Skeletal muscle cell (primary cell): Measurements from ENCODE around the gene NR1H3.
"Not testable (repeated sequence)": the region's sequence is repeated elsewhere in the genome, so short reads cannot be mapped to it uniquely, and the experiment has no call there.

Source experiments
- DNase-seq: peaks from one replicate; pipeline ENCODE4 v3.0.0-alpha.2; 2010; ENCODE audit warnings: low read depth
- H3K4me3 ChIP-seq: 2 replicates; pipeline ENCODE4 v1.5.1; 2011; ENCODE audit warnings: low read depth, mild to moderate bottlenecking, control low read depth, low read length, moderate library complexity

NR1H3 gene

GRCh38 chr11:47289856-47290255, 32.1 kb downstream of the NR1H3 start:
- DNase-seq = no peak
- H3K4me3 ChIP-seq = no peak overlapping the region

GRCh38 chr11:47295385-47295784, 37.6 kb downstream of the NR1H3 start:
- no peak overlapping the region for H3K4me3 ChIP-seq
- DNase-seq = no peak

GRCh38 chr11:47296045-47296444, 38.2 kb downstream of the NR1H3 start:
- DNase-seq = no peak
- H3K4me3 ChIP-seq = no peak overlapping the region

GRCh38 chr11:47299078-47299477, 41.3 kb downstream of the NR1H3 start:
- no peak for DNase-seq
- H3K4me3 ChIP-seq = no peak overlapping the region

- no peak overlapping the region for H3K4me3 ChIP-seq
- DNase-seq = no peak
Measured at GRCh38 chr11:47302853-47303252, 45.1 kb downstream of the NR1H3 start.

GRCh38 chr11:47305734-47306483, 48.1 kb downstream of the NR1H3 start:
- DNase-seq = no peak
- no peak overlapping the region for H3K4me3 ChIP-seq

GRCh38 chr11:47306484-47306844, 48.7 kb downstream of the NR1H3 start:
- H3K4me3 ChIP-seq = no peak overlapping the region
- DNase-seq = no peak

- H3K4me3 ChIP-seq = no peak overlapping the region
- no peak for DNase-seq
Measured at GRCh38 chr11:47308050-47308823, 50.4 kb downstream of the NR1H3 start.

GRCh38 chr11:47314992-47315391, 57.2 kb downstream of the NR1H3 start:
- H3K4me3 ChIP-seq = no peak overlapping the region
- DNase-seq = no peak

GRCh38 chr11:47316501-47316900, 58.7 kb downstream of the NR1H3 start:
- not testable (repeated sequence) for DNase-seq, H3K4me3 ChIP-seq

- no peak for DNase-seq
- H3K4me3 ChIP-seq = no peak overlapping the region
Measured at GRCh38 chr11:47317064-47317828, 59.5 kb downstream of the NR1H3 start.

- no peak for DNase-seq
- H3K4me3 ChIP-seq = no peak overlapping the region
Measured at GRCh38 chr11:47318166-47318565, 60.4 kb downstream of the NR1H3 start.
